MCF 10A (cell line): ENCODE results near the gene GLDN. TPM values are rescaled to one million over a fixed set of nuclear protein-coding genes. Genes with fewer than 3 reads are reported as not detected.
"Not testable (repeated sequence)": the region's sequence is repeated elsewhere in the genome, so short reads cannot be mapped to it uniquely, and the experiment has no call there.

Experiments used
- BruUV-seq: library from RNA; stranded (reverse); fragments of 400-500 nt; replicated peaks from 2 replicates; lab custom pipeline; 2021; lab: Mats Ljungman, UMichigan
- CTCF ChIA-PET: fragments of 300-600 bp; sonication (Branson Sonifier 250); formaldehyde crosslinking; extraction: SDS; loops from one replicate; lab custom pipeline; 2021; ENCODE audit warnings: antibody characterized with exemption, inconsistent platforms; lab: Yijun Ruan, JAX
- POLR2A ChIA-PET: fragments of 300-600, 350-650 bp; sonication (Branson Sonifier 250); formaldehyde crosslinking; extraction: SDS; loops from one replicate; lab custom pipeline; 2020; ENCODE audit warnings: antibody characterized with exemption, inconsistent platforms; lab: Yijun Ruan, JAX
- DNase-seq: peaks from one replicate; pipeline ENCODE4 v3.0.0-alpha.2; 2018; ENCODE audit not compliant: unreplicated experiment
- H3K27ac Mint-ChIP-seq: one replicate; pipeline ENCODE4 v1.8.0; 2022; ENCODE audit warnings: mild to moderate bottlenecking, low read depth, mixed read lengths; ENCODE audit not compliant: unreplicated experiment
- H3K27me3 Mint-ChIP-seq: one replicate; pipeline ENCODE4 v1.8.0; 2022; ENCODE audit warnings: mixed read lengths; ENCODE audit not compliant: insufficient read depth, unreplicated experiment
- H3K36me3 Mint-ChIP-seq: one replicate; pipeline ENCODE4 v1.8.0; 2022; ENCODE audit warnings: mild to moderate bottlenecking, moderate library complexity, mixed read lengths; ENCODE audit not compliant: insufficient read depth, unreplicated experiment
- H3K4me1 Mint-ChIP-seq: one replicate; pipeline ENCODE4 v1.8.0; 2022; ENCODE audit warnings: mixed read lengths; ENCODE audit not compliant: insufficient read depth, unreplicated experiment
- H3K4me3 Mint-ChIP-seq: one replicate; pipeline ENCODE4 v1.8.0; 2022; ENCODE audit warnings: mild to moderate bottlenecking, moderate library complexity, mixed read lengths; ENCODE audit not compliant: unreplicated experiment
- H3K9me3 Mint-ChIP-seq: one replicate; pipeline ENCODE4 v1.8.0; 2022; ENCODE audit warnings: mixed read lengths; ENCODE audit not compliant: unreplicated experiment
- intact Hi-C: fragments of 100-400 bp; cut with micrococcal nuclease; formaldehyde crosslinking; loops from 2 replicates; pipeline ENCODE4 v1.14.1; 2022
- total RNA-seq: library from RNA; stranded (reverse); gene quantifications from 2 replicates; pipeline ENCODE4 v1.2.3, GENCODE V29; 2022
- TF ChIP-seq, protein P1 (sequence below): fragments of 200-600 bp; IDR thresholded peaks from one replicate; pipeline ENCODE4 v1.8.0; 2022; ENCODE audit warnings: antibody characterized with exemption, mild to moderate bottlenecking; ENCODE audit not compliant: unreplicated experiment

The GLDN gene
- total RNA-seq, 1 experiment from 2014 or later, result not detected

DNA sequence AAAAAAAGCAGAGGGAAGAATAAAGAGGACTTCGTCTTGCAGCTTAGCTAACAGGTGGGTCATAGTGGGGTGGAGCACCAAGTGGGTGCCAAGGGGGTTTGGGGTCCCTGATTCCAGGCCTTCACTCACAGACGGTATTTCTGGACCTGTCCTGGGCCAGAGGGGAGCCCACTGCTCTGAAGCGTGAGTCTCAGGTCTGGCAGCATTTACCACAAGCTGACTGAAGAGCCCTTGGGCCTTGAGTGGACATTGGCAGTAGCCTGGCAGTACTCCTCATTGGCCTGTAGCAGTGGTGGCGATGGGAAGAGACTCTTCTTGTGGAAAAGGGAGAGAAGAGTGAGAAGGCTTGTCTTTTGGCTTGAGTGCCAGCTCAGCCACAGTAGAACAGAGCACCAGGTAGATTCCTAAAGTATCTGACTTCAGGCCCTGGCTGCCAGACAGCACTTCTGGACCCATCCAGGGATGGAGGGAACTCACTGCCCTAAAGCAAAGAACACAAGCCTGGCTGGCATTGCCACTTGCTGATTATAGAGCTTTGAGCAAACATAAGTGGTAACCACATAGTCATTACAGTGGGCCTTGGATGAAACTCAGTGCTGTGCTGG is 72.9 kb downstream of the GLDN start:
- no peak overlapping the region for H3K27ac Mint-ChIP-seq
- no peak for DNase-seq
- no peak overlapping the region for H3K4me3 Mint-ChIP-seq
- ChIA-PET CTCF (interaction anchor here (0.6 to 1.6 kb wide), 2 partner anchors 11 to 63 kb away, joined by 3 to 8 read pairs; no protein-coding TSS in a partner anchor), POLR2A (no interaction called here)
- intact Hi-C loops, result no loop called here
- no peaks in the 10 kb centered on the region for H3K36me3 Mint-ChIP-seq
- no peaks in the 10 kb centered on the region for H3K4me1 Mint-ChIP-seq
- no TSS peak for BruUV-seq
- no peaks in the 10 kb centered on the region for H3K27me3 Mint-ChIP-seq
- TF ChIP-seq, protein P1, sequence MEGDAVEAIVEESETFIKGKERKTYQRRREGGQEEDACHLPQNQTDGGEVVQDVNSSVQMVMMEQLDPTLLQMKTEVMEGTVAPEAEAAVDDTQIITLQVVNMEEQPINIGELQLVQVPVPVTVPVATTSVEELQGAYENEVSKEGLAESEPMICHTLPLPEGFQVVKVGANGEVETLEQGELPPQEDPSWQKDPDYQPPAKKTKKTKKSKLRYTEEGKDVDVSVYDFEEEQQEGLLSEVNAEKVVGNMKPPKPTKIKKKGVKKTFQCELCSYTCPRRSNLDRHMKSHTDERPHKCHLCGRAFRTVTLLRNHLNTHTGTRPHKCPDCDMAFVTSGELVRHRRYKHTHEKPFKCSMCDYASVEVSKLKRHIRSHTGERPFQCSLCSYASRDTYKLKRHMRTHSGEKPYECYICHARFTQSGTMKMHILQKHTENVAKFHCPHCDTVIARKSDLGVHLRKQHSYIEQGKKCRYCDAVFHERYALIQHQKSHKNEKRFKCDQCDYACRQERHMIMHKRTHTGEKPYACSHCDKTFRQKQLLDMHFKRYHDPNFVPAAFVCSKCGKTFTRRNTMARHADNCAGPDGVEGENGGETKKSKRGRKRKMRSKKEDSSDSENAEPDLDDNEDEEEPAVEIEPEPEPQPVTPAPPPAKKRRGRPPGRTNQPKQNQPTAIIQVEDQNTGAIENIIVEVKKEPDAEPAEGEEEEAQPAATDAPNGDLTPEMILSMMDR, result no peak
- no peaks in the 10 kb centered on the region for H3K9me3 Mint-ChIP-seq

DNA sequence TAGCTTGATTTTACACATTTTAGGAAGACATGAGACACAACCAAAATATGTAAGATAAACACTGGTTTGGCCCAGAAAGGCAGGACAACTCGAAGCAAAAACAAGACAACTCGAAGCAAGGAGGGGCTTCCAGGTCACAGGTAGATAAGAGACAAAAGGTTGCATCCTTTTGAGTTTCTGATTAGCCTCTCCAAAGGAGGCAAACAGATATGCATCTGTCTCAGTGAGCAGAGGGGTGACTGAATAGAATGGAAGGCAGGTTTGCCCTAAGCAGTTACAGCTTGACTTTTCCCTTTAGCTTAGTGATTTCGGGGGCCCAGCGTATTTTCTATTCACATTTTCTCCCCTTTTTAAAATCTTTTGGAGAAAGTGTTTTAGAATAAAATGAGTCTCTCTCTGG is 74.7 kb downstream of the GLDN start:
- POLR2A ChIA-PET, result interaction anchor here (1.2 kb wide), 1 partner anchor 10 kb away, joined by 4 read pairs; no protein-coding TSS in a partner anchor
- BruUV-seq, result no TSS peak

DNA sequence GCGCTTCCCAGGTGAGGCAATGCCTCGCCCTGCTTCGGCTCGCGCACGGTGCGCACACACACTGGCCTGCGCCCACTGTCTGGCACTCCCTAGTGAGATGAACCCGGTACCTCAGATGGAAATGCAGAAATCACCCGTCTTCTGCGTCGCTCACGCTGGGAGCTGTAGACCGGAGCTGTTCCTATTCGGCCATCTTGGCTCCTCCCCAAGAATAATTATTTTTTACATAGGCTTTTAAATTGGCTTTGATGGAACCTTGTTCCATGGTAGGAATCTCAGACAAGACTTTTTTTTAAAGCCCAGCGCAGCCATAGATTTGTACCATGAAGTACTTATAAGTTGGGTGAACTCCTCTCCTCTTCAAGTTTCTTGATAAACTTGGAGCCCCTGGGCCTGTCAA is 81.6 kb downstream of the GLDN start:
- H3K27ac Mint-ChIP-seq, intact Hi-C loops, H3K36me3 Mint-ChIP-seq, DNase-seq, POLR2A ChIA-PET, H3K4me3 Mint-ChIP-seq, H3K4me1 Mint-ChIP-seq, H3K9me3 Mint-ChIP-seq, H3K27me3 Mint-ChIP-seq, BruUV-seq: not testable (repeated sequence)
- CTCF ChIA-PET, result interaction anchor here (3.5 kb wide), 1 partner anchor 20 kb away, joined by 20 read pairs; no protein-coding TSS in a partner anchor

More for the DNA sequence above, 74.7 kb downstream of the GLDN start:
- Mint-ChIP-seq H3K9me3 (no peaks in the 10 kb centered on the region), H3K4me1 (no peaks in the 10 kb centered on the region), H3K36me3 (no peaks in the 10 kb centered on the region), H3K27me3 (no peaks in the 10 kb centered on the region), H3K27ac (no peak overlapping the region), H3K4me3 (no peak overlapping the region)
- DNase-seq, result no peak
- CTCF ChIA-PET, result interaction anchor here (0.6 to 1.0 kb wide), 3 partner anchors 14 to 726 kb away, joined by 3 to 5 read pairs (median 3); no protein-coding TSS in a partner anchor
- TF ChIP-seq, protein P1, result no peak
- intact Hi-C loops, result no loop called here

GRCh38 chr15:51424780-51425179 is 83.3 kb downstream of the GLDN start:
- intact Hi-C loops, result no loop called here
- no TSS peak for BruUV-seq
- TF ChIP-seq, protein P1, result no peak
- H3K27ac Mint-ChIP-seq, result no peak overlapping the region
- no peaks in the 10 kb centered on the region for H3K36me3 Mint-ChIP-seq
- no peaks in the 10 kb centered on the region for H3K9me3 Mint-ChIP-seq
- DNase-seq, result peak; percentile 37
- no peaks in the 10 kb centered on the region for H3K4me1 Mint-ChIP-seq
- CTCF ChIA-PET, result interaction anchor here (3.5 kb wide), 1 partner anchor 22 kb away, joined by 20 read pairs; no protein-coding TSS in a partner anchor
- H3K27me3 Mint-ChIP-seq, result no peaks in the 10 kb centered on the region
- POLR2A ChIA-PET, result interaction anchor here (0.7 kb wide), 1 partner anchor 197 kb away, joined by 3 read pairs; no protein-coding TSS in a partner anchor
- no peak overlapping the region for H3K4me3 Mint-ChIP-seq
